ENCODE data around the gene TNIK.

GRCh38 chr3:171301002-171301401 is 159.2 kb downstream of the TNIK start:
- no peak for TF ChIP-seq SIN3A (IDR thresholded peaks at IDR 0.05; ENCODE audit: borderline replicate concordance, insufficient read depth, low read length)
- no peak for TF ChIP-seq POLR2AphosphoS5 (IDR thresholded peaks at IDR 0.05; ENCODE audit: low read depth, low read length)
- TF ChIP-seq, protein P1, sequence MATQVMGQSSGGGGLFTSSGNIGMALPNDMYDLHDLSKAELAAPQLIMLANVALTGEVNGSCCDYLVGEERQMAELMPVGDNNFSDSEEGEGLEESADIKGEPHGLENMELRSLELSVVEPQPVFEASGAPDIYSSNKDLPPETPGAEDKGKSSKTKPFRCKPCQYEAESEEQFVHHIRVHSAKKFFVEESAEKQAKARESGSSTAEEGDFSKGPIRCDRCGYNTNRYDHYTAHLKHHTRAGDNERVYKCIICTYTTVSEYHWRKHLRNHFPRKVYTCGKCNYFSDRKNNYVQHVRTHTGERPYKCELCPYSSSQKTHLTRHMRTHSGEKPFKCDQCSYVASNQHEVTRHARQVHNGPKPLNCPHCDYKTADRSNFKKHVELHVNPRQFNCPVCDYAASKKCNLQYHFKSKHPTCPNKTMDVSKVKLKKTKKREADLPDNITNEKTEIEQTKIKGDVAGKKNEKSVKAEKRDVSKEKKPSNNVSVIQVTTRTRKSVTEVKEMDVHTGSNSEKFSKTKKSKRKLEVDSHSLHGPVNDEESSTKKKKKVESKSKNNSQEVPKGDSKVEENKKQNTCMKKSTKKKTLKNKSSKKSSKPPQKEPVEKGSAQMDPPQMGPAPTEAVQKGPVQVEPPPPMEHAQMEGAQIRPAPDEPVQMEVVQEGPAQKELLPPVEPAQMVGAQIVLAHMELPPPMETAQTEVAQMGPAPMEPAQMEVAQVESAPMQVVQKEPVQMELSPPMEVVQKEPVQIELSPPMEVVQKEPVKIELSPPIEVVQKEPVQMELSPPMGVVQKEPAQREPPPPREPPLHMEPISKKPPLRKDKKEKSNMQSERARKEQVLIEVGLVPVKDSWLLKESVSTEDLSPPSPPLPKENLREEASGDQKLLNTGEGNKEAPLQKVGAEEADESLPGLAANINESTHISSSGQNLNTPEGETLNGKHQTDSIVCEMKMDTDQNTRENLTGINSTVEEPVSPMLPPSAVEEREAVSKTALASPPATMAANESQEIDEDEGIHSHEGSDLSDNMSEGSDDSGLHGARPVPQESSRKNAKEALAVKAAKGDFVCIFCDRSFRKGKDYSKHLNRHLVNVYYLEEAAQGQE (IDR thresholded peaks at IDR 0.05; ENCODE audit: insufficient read depth in 1 of 2, low read depth in 2 of 2, low read length in 2 of 2) = no peak
- TF ChIP-seq TAF1 (IDR thresholded peaks at IDR 0.05; ENCODE audit: borderline replicate concordance, insufficient read depth, low read length) = no peak
- no peak for TF ChIP-seq FOXP2 (optimal IDR thresholded peaks at IDR 0.05; ENCODE audit: borderline replicate concordance, extremely low read depth, extremely low read length, insufficient read depth)

All from PFSK-1 (cell line).